HepG2 (cell line): ENCODE measurements around the gene ZNF284. TPM values are rescaled to one million over a fixed set of nuclear protein-coding genes. Genes with fewer than 3 reads are reported as not detected.
A peak's percentile ranks its signal among the peaks of the same experiment; 100 is the strongest.

Source experiments
- AGO1 ChIP-seq: fragments of 200-400 bp; formaldehyde crosslinking; IDR thresholded peaks from 2 replicates; pipeline ENCODE4 v1.6.1; 2017; ENCODE audit warnings: mild to moderate bottlenecking, low read depth, low read length, moderate library complexity; ENCODE audit not compliant: poor library complexity, severe bottlenecking
- ARID5B ChIP-seq: IDR thresholded peaks from 2 replicates; pipeline ENCODE4 v1.4.0; 2020; ENCODE audit warnings: mild to moderate bottlenecking, missing genetic modification reagents
- E2F1 ChIP-seq: sonication (generic); formaldehyde crosslinking; IDR thresholded peaks from 2 replicates; pipeline ENCODE4 v1.5.0; 2020; ENCODE audit warnings: missing genetic modification reagents
- ESRRA ChIP-seq: sonication (generic); formaldehyde crosslinking; IDR thresholded peaks from 2 replicates; pipeline ENCODE4 v1.5.1; 2020; ENCODE audit warnings: mild to moderate bottlenecking, low read depth, missing genetic modification reagents
- GPN1 ChIP-seq: sonication (generic); formaldehyde crosslinking; IDR thresholded peaks from 2 replicates; pipeline ENCODE4 v1.5.1; 2020; ENCODE audit warnings: missing genetic modification reagents, borderline replicate concordance
- IRX3 ChIP-seq: sonication (generic); formaldehyde crosslinking; IDR thresholded peaks from 2 replicates; pipeline ENCODE4 v1.8.1; 2023; ENCODE audit warnings: mild to moderate bottlenecking, low read depth, missing genetic modification reagents, borderline replicate concordance
- KDM3A ChIP-seq: IDR thresholded peaks from 2 replicates; pipeline ENCODE4 v1.6.1; 2018; ENCODE audit warnings: low read depth, missing compliant biosample characterization
- MTA1 ChIP-seq: sonication (generic); formaldehyde crosslinking; IDR thresholded peaks from 2 replicates; pipeline ENCODE4 v1.4.0; 2020; ENCODE audit warnings: missing genetic modification reagents, mild to moderate bottlenecking, borderline replicate concordance
- NAIF1 ChIP-seq: sonication (generic); formaldehyde crosslinking; IDR thresholded peaks from 2 replicates; pipeline ENCODE4 v1.5.0; 2020; ENCODE audit warnings: mild to moderate bottlenecking, missing genetic modification reagents, borderline replicate concordance
- NR2C2 ChIP-seq: sonication (generic); formaldehyde crosslinking; IDR thresholded peaks from 2 replicates; pipeline ENCODE4 v1.4.0; 2020; ENCODE audit warnings: missing genetic modification reagents, mild to moderate bottlenecking, moderate library complexity, borderline replicate concordance
- POLR2A ChIP-seq, 2 experiments: IDR thresholded peaks; 2 replicates each; pipeline ENCODE4 v1.6.1; 2011; ENCODE audit warnings: low read depth in 2 of 2, low read length in 2 of 2, mild to moderate bottlenecking in 1 of 2, moderate library complexity in 1 of 2; ENCODE audit not compliant: insufficient read depth in 1 of 2
- PPARG ChIP-seq: conservative IDR thresholded peaks from 2 replicates; pipeline ENCODE4 v1.6.1; 2016; ENCODE audit warnings: missing biosample characterization, missing genetic modification reagents
- SMARCE1 ChIP-seq: fragments of 450-650 bp; IDR thresholded peaks from 2 replicates; pipeline ENCODE4 v1.6.1; 2017; ENCODE audit warnings: borderline replicate concordance
- SNRNP70 ChIP-seq: fragments of 200-400 bp; formaldehyde crosslinking; IDR thresholded peaks from 2 replicates; pipeline ENCODE4 v1.6.1; 2017; ENCODE audit warnings: mild to moderate bottlenecking, low read depth, low read length, moderate library complexity
- TEAD3 ChIP-seq: optimal IDR thresholded peaks from 2 replicates; pipeline ENCODE3; 2016; ENCODE audit warnings: borderline replicate concordance
- U2AF2 ChIP-seq: fragments of 200-400 bp; formaldehyde crosslinking; IDR thresholded peaks from 2 replicates; pipeline ENCODE4 v1.6.1; 2017; ENCODE audit warnings: low read depth, mild to moderate bottlenecking, low read length
- ZNF350 ChIP-seq: sonication (generic); formaldehyde crosslinking; IDR thresholded peaks from 2 replicates; pipeline ENCODE4 v1.4.0; 2020; ENCODE audit warnings: mild to moderate bottlenecking, low read depth, missing genetic modification reagents, borderline replicate concordance
- ZNF580 ChIP-seq: IDR thresholded peaks from 2 replicates; pipeline ENCODE4 v1.6.1; 2016; ENCODE audit warnings: low read depth, borderline replicate concordance
- ZUFSP ChIP-seq: sonication (generic); formaldehyde crosslinking; IDR thresholded peaks from 2 replicates; pipeline ENCODE4 v1.9.0; 2021; ENCODE audit warnings: missing genetic modification reagents, mild to moderate bottlenecking, borderline replicate concordance
- polyA plus RNA-seq, 8 experiments: library from polyadenylated mRNA; depleted of rRNA in 3 of 8; stranded (reverse) in 7 of 8; unstranded in 1 of 8; fragments of >200 nt; fragmentation: Illumina TruSeq in 4 of 8; extraction: Trizol in 4 of 8; gene quantifications; 2 replicates each; pipeline versions ENCODE4 v1.2.1 to v1.2.3, GENCODE V29; 2011 to 2016; ENCODE audit warnings: low read depth in 4 of 8, missing spikeins in 1 of 8, mixed read lengths in 1 of 8; ENCODE audit not compliant: insufficient read depth in 1 of 8
- total RNA-seq, 5 experiments: library from RNA; depleted of rRNA; stranded (reverse); fragments of >200 nt; fragmentation: Illumina TruSeq; extraction: Trizol; gene quantifications; 2 replicates each; pipeline ENCODE4 v1.2.3, GENCODE V29; 2016; ENCODE audit warnings: low read depth in 1 of 5

The ZNF284 gene
- total and polyA plus RNA-seq, 2 of the 13 experiments (the other 11 are each of a cell fraction or from before 2014, with no cell fraction given), result 1.2 to 2.3 TPM

GRCh38 chr19:44051650-44052402 lies 20.1 kb upstream of the ZNF284 start, which contains the start of gene ZNF223 (continued):
- no peak for TF ChIP-seq SMARCE1
- 0 out of 2 replicates have a peak, but pooled peaks have one; percentile 45 for TF ChIP-seq ARID5B
- TF ChIP-seq MTA1 (CRISPR knock-in tag), result no peak; the same call in 1 of the 2 replicates
- no peak for TF ChIP-seq KDM3A (CRISPR knock-in tag)
- no peak for TF ChIP-seq U2AF2
- TF ChIP-seq IRX3 (CRISPR knock-in tag), result no peak
- TF ChIP-seq AGO1, result no peak
- no peak for TF ChIP-seq ZNF580 (CRISPR knock-in tag)
- TF ChIP-seq SNRNP70, result no peak
- TF ChIP-seq GPN1, result no peak
- no peak for TF ChIP-seq PPARG (CRISPR knock-in tag)
- peak; percentile 62 to 78; a peak in 3 of 4 replicates for TF ChIP-seq POLR2A (IDR thresholded peaks at IDR 0.05; ENCODE audit: insufficient read depth in 1 of 2, low read depth in 2 of 2, low read length in 2 of 2)
- TF ChIP-seq ESRRA, result no peak
- no peak for TF ChIP-seq ZUFSP
- TF ChIP-seq TEAD3 (CRISPR knock-in tag), result peak; percentile 72
- TF ChIP-seq NAIF1 (CRISPR knock-in tag), result no peak
- no peak; the same call in 1 of the 2 replicates for TF ChIP-seq ZNF350 (CRISPR knock-in tag)
- TF ChIP-seq E2F1 (CRISPR knock-in tag), result 0 out of 2 replicates have a peak, but pooled peaks have one; percentile 65
- TF ChIP-seq NR2C2 (CRISPR knock-in tag), result peak; percentile 95
